Forelimb muscle (tissue), 1 donor: Measurements from ENCODE around the gene CUL2. TPM values are rescaled to one million over a fixed set of nuclear protein-coding genes. Genes with fewer than 3 reads are reported as not detected.
"Not testable (repeated sequence)": the region's sequence is repeated elsewhere in the genome, so short reads cannot be mapped to it uniquely, and the experiment has no call there.

Experiments used
- DNase-seq: peaks from one replicate; pipeline ENCODE4 v3.0.0-alpha.2; 2013; ENCODE audit warnings: low read depth
- polyA plus RNA-seq: library from polyadenylated mRNA; unstranded; fragments of 120-200 nt; gene quantifications from one replicate; pipeline ENCODE4 v1.2.1, GENCODE V29; 2013; ENCODE audit not compliant: insufficient read length

Gene CUL2
- polyA plus RNA-seq, 1 donor, result 42.5 TPM

GRCh38 chr10:34979938-34980337, 110.2 kb downstream of the CUL2 start:
- DNase-seq, result no peak

- no peak for DNase-seq
Measured at GRCh38 chr10:34978080-34978479, 112.1 kb downstream of the CUL2 start.

GRCh38 chr10:34976380-34976910, 113.7 kb downstream of the CUL2 start:
- not testable (repeated sequence) for DNase-seq

- DNase-seq, result not testable (repeated sequence)
Measured at GRCh38 chr10:34974364-34975065, 115.6 kb downstream of the CUL2 start.

- not testable (repeated sequence) for DNase-seq
Measured at GRCh38 chr10:34973757-34974156, 116.4 kb downstream of the CUL2 start.

GRCh38 chr10:34973121-34973520, 117.0 kb downstream of the CUL2 start:
- DNase-seq, result not testable (repeated sequence)

GRCh38 chr10:34972591-34972990, 117.5 kb downstream of the CUL2 start:
- not testable (repeated sequence) for DNase-seq

GRCh38 chr10:34971606-34972334, 118.4 kb downstream of the CUL2 start:
- not testable (repeated sequence) for DNase-seq

GRCh38 chr10:34969171-34969570, 121.0 kb downstream of the CUL2 start:
- DNase-seq, result no peak

- DNase-seq, result no peak
Measured at GRCh38 chr10:34967335-34967880, 122.7 kb downstream of the CUL2 start.

- DNase-seq, result no peak
Measured at GRCh38 chr10:34966451-34966850, 123.7 kb downstream of the CUL2 start.

- DNase-seq, result no peak
Measured at GRCh38 chr10:34966040-34966439, 124.1 kb downstream of the CUL2 start.

- no peak for DNase-seq
Measured at GRCh38 chr10:34964166-34964800, 125.9 kb downstream of the CUL2 start.

- no peak for DNase-seq
Measured at GRCh38 chr10:34962866-34963265, 127.3 kb downstream of the CUL2 start.

- DNase-seq, result no peak
Measured at GRCh38 chr10:34960983-34961382, 129.2 kb downstream of the CUL2 start.

- DNase-seq, result no peak
Measured at GRCh38 chr10:34959786-34960185, 130.4 kb downstream of the CUL2 start.

GRCh38 chr10:34959321-34959720, 130.8 kb downstream of the CUL2 start:
- no peak for DNase-seq

Other genes with a start within 250 kb of the CUL2 start
- 49.3 TPM for gene CREM, start 36.5 kb upstream of the CUL2 start, polyA plus RNA-seq
- 81.0 TPM for gene CCNY, start 246.2 kb upstream of the CUL2 start, polyA plus RNA-seq